ENCODE results near the gene RBFOX1.

GRCh38 chr16:7344830-7345780, 12.5 kb downstream of the RBFOX1 start:
- TF ChIP-seq, protein P1, sequence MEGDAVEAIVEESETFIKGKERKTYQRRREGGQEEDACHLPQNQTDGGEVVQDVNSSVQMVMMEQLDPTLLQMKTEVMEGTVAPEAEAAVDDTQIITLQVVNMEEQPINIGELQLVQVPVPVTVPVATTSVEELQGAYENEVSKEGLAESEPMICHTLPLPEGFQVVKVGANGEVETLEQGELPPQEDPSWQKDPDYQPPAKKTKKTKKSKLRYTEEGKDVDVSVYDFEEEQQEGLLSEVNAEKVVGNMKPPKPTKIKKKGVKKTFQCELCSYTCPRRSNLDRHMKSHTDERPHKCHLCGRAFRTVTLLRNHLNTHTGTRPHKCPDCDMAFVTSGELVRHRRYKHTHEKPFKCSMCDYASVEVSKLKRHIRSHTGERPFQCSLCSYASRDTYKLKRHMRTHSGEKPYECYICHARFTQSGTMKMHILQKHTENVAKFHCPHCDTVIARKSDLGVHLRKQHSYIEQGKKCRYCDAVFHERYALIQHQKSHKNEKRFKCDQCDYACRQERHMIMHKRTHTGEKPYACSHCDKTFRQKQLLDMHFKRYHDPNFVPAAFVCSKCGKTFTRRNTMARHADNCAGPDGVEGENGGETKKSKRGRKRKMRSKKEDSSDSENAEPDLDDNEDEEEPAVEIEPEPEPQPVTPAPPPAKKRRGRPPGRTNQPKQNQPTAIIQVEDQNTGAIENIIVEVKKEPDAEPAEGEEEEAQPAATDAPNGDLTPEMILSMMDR (IDR thresholded peaks at IDR 0.05), result no peak
- no peak for TF ChIP-seq POLR2A (IDR thresholded peaks at IDR 0.05; ENCODE audit: low read depth)
- no peak for TF ChIP-seq EP300 (IDR thresholded peaks at IDR 0.05)
- TF ChIP-seq POLR2AphosphoS5 (IDR thresholded peaks at IDR 0.05), result no peak
